Pancreas (tissue), 10 donors: ENCODE measurements around the gene ARIH1. TPM values are rescaled to one million over a fixed set of nuclear protein-coding genes. Genes with fewer than 3 reads are reported as not detected.
"Not testable (repeated sequence)": the region's sequence is repeated elsewhere in the genome, so short reads cannot be mapped to it uniquely, and the experiment has no call there.

Experiments used
- ATAC-seq, 4 donors: fragments of 200-7000 bp; cut with Tn5 transposase; one replicate each; pipeline versions ENCODE4 v1.8.0 to v1.9.1; 2020; ENCODE audit warnings: mild to moderate bottlenecking in 4 of 4, moderate library complexity in 4 of 4
- DNase-seq, 6 donors: peaks; one replicate each; pipeline ENCODE4 v3.0.0-alpha.2; 2020
- FAIRE-seq: peaks from 2 replicates; lab custom pipeline; 2012; peaks lifted over from hg19 to GRCh38; lab: Jason Lieb, UNC
- H3K27ac ChIP-seq, 4 donors: fragments of 200-600 bp; sonication (generic); 1 replicate in 3 of 4; 2 replicates in 1 of 4; pipeline versions ENCODE4 v1.5.0 to v1.8.0; 2020
- H3K27me3 ChIP-seq, 4 donors: fragments of 200-600 bp; one replicate each; pipeline ENCODE4 v1.8.0; 2021
- H3K36me3 ChIP-seq, 3 donors: fragments of 200-600 bp; sonication (generic) in 1 of 3; one replicate each; pipeline versions ENCODE4 v1.5.0 to v1.8.0; 2020 to 2021
- H3K4me1 ChIP-seq, 3 donors: fragments of 200-600 bp; one replicate each; pipeline ENCODE4 v1.8.0; 2021
- H3K4me3 ChIP-seq, 4 donors: fragments of 200-600 bp; sonication (generic) in 2 of 4; one replicate each; pipeline versions ENCODE4 v1.5.0 to v1.8.0; 2020 to 2021
- H3K9me3 ChIP-seq, 4 donors: fragments of 200-600 bp; one replicate each; pipeline ENCODE4 v1.8.0; 2021
- CTCF ChIP-seq, 4 donors: fragments of 200-600 bp; sonication (generic) in 3 of 4; IDR thresholded peaks; one replicate each; pipeline versions ENCODE4 v1.5.0 to v1.8.0; 2021; ENCODE audit warnings: antibody characterized with exemption in 4 of 4
- WGBS, 2 donors: extraction: QIAGEN DNeasy Blood & Tissue Kit; methylation state at CpG; one replicate each; pipeline ENCODE4 v1.1.7; 2013; 5-methylcytosine and 5-hydroxymethylcytosine counted together
- intact Hi-C, 3 donors: fragments of 100-400 bp; cut with DNase I; formaldehyde crosslinking; loops; one replicate each; pipeline versions ENCODE4 v1.11.1 to v1.14.2; 2022
- polyA plus RNA-seq, 2 donors: library from polyadenylated mRNA; stranded (reverse); fragments of 200-250 nt; gene quantifications; one replicate each; pipeline ENCODE4 v1.2.3, GENCODE V29; 2013
- total RNA-seq, 6 donors: library from RNA; stranded (reverse); fragmentation: NEBNext Ultra II Directional in 4 of 6; extraction: Animal tissue kit (Norgen Biotek cat#: 25700) in 4 of 6; gene quantifications; one replicate each; pipeline versions ENCODE4 v1.2.1 to v1.2.4, GENCODE V29; 2021 to 2023
- donor health status: healthy with polysubstance abuse.
- donor health status: DM: no; HTN: no; CAD: no; lungs with moderate emphysema.
- donor health status: DM: no; HTN: no; CAD: no.
- donor health status: control.
- donor health status: control.
- donor health status: Bipolar disorder and iron deficiency.
- donor health status: DM: yes; HTN: yes; CAD: no.
- donor health status: DM: no; HTN: no; CAD: no.
- donor health status: DM: no; HTN: no; CAD: no.
- donor health status: DM: yes; HTN: yes; CAD: no.

Gene ARIH1
- total and polyA plus RNA-seq, 8 donors: 11.5 to 91.3 (median 66.6) TPM

GRCh38 chr15:72609862-72610261, 135.7 kb downstream of the ARIH1 start:
- intact Hi-C loops: no loop called here
- Histone ChIP-seq H3K36me3 (no peaks in the 10 kb centered on the region), H3K4me1 (no peaks in the 10 kb centered on the region), H3K9me3 (no peaks in the 10 kb centered on the region), H3K27me3 (no peaks in the 10 kb centered on the region), H3K27ac (no peak overlapping the region), H3K4me3 (no peak overlapping the region)
- DNase-seq (no peak), FAIRE-seq (no peak), ATAC-seq (no peak)
- 87 to 92% methylated on average over 8 of the region's 8 CpGs for WGBS, 2 donors
- no peak for TF ChIP-seq CTCF (IDR thresholded peaks at IDR 0.05)

- ATAC-seq, DNase-seq, H3K4me1 ChIP-seq, intact Hi-C loops, H3K27me3 ChIP-seq, H3K36me3 ChIP-seq, H3K4me3 ChIP-seq, FAIRE-seq, H3K27ac ChIP-seq, H3K9me3 ChIP-seq: not testable (repeated sequence)
- WGBS, 2 donors: 78 to 85% methylated on average over 3 of the region's 3 CpGs
Measured at GRCh38 chr15:72612324-72612723, 138.2 kb downstream of the ARIH1 start.

GRCh38 chr15:72614810-72615532, 140.8 kb downstream of the ARIH1 start:
- FAIRE-seq (no peak), ATAC-seq (no peak), DNase-seq (no peak)
- no peak overlapping the region for H3K27ac ChIP-seq
- H3K4me1 ChIP-seq: no peaks in the 10 kb centered on the region
- no peaks in the 10 kb centered on the region for H3K36me3 ChIP-seq
- no peaks in the 10 kb centered on the region for H3K9me3 ChIP-seq
- intact Hi-C loops: no loop called here
- no peak for TF ChIP-seq CTCF (IDR thresholded peaks at IDR 0.05)
- H3K27me3 ChIP-seq: no peaks in the 10 kb centered on the region
- H3K4me3 ChIP-seq: no peak overlapping the region
- 86 to 87% methylated on average over 3 of the region's 3 CpGs for WGBS, 2 donors

GRCh38 chr15:72615533-72616233, 141.6 kb downstream of the ARIH1 start:
- 42 to 47% methylated on average over 5 to 7 of the region's 7 CpGs for WGBS, 2 donors
- H3K27me3 ChIP-seq, H3K9me3 ChIP-seq, H3K36me3 ChIP-seq, intact Hi-C loops, FAIRE-seq, H3K4me3 ChIP-seq, H3K27ac ChIP-seq, H3K4me1 ChIP-seq: not testable (repeated sequence)
- DNase-seq (peak in 3 of 6 donors; percentile 15 to 30 (median 30)), ATAC-seq (peak; percentile 29 to 94 (median 39))

- 85% methylated on average over 10 of the region's 10 CpGs for WGBS, 2 donors
- no peak overlapping the region for H3K4me3 ChIP-seq
Measured at GRCh38 chr15:72616491-72617210, 142.5 kb downstream of the ARIH1 start.

GRCh38 chr15:72623854-72624253, 149.7 kb downstream of the ARIH1 start:
- H3K4me3 ChIP-seq, DNase-seq, intact Hi-C loops, H3K27ac ChIP-seq, H3K36me3 ChIP-seq, ATAC-seq, FAIRE-seq, H3K9me3 ChIP-seq, H3K27me3 ChIP-seq, H3K4me1 ChIP-seq: not testable (repeated sequence)
- 89 to 92% methylated on average over 4 of the region's 4 CpGs for WGBS, 2 donors

More at GRCh38 chr15:72616491-72617210, 142.5 kb downstream of the ARIH1 start:
- FAIRE-seq (no peak), ATAC-seq (no peak), DNase-seq (no peak)
- Histone ChIP-seq H3K27me3 (no peaks in the 10 kb centered on the region), H3K9me3 (no peaks in the 10 kb centered on the region), H3K36me3 (no peaks in the 10 kb centered on the region), H3K27ac (no peak overlapping the region), H3K4me1 (no peaks in the 10 kb centered on the region)
- intact Hi-C loops: no loop called here
- TF ChIP-seq CTCF (IDR thresholded peaks at IDR 0.05): no peak

- H3K4me3 ChIP-seq, ATAC-seq, intact Hi-C loops, H3K27ac ChIP-seq, H3K4me1 ChIP-seq, DNase-seq, FAIRE-seq, H3K27me3 ChIP-seq, H3K9me3 ChIP-seq, H3K36me3 ChIP-seq: not testable (repeated sequence)
- WGBS, 2 donors: 74 to 89% methylated on average over 3 of the region's 3 CpGs
Measured at GRCh38 chr15:72626153-72626552, 152.0 kb downstream of the ARIH1 start.

- intact Hi-C loops, H3K27me3 ChIP-seq, ATAC-seq, H3K27ac ChIP-seq, H3K4me1 ChIP-seq, H3K4me3 ChIP-seq, DNase-seq, H3K9me3 ChIP-seq, FAIRE-seq, H3K36me3 ChIP-seq: not testable (repeated sequence)
- WGBS, 2 donors: 75 to 88% methylated on average over 11 of the region's 11 CpGs
Measured at GRCh38 chr15:72628249-72629067, 154.3 kb downstream of the ARIH1 start.
